Measurements from ENCODE around the gene CLK3. TPM values are rescaled to one million over a fixed set of nuclear protein-coding genes. Genes with fewer than 3 reads are reported as not detected.

Gene CLK3
- 31.4 and 41.5 TPM in 2 replicates for total RNA-seq (2016; rRNA removed; fragmentation: Illumina TruSeq; extraction: Trizol)
- 21.2 TPM in 2 replicates for total RNA-seq (2016; cell fraction: cytosol; rRNA removed; fragmentation: Illumina TruSeq; extraction: Trizol; ENCODE audit: low read depth)
- 29.0 and 39.7 TPM in 2 replicates for total RNA-seq (2016; cell fraction: insoluble cytoplasmic fraction; rRNA removed; fragmentation: Illumina TruSeq; extraction: Trizol)
- 19.8 and 21.9 TPM in 2 replicates for total RNA-seq (2016; cell fraction: membrane; rRNA removed; fragmentation: Illumina TruSeq; extraction: Trizol)
- total RNA-seq (2016; cell fraction: nucleus; rRNA removed; fragmentation: Illumina TruSeq; extraction: Trizol) = 49.0 and 49.2 TPM in 2 replicates
- polyA plus RNA-seq (2011; rRNA removed) = 82.0 and 89.1 TPM in 2 replicates
- 59.3 and 68.4 TPM in 2 replicates for polyA plus RNA-seq (2011; cell fraction: cytosol; rRNA removed)
- polyA plus RNA-seq (2011; cell fraction: nucleus; rRNA removed) = 264 and 302 TPM in 2 replicates
- 34.0 and 40.7 TPM in 2 replicates for polyA plus RNA-seq (2012)
- 8.0 and 8.4 TPM in 2 replicates for polyA plus RNA-seq (2016; cell fraction: cytosol; fragmentation: Illumina TruSeq; extraction: Trizol; ENCODE audit: low read depth)
- 33.8 and 35.7 TPM in 2 replicates for polyA plus RNA-seq (2016; cell fraction: insoluble cytoplasmic fraction; fragmentation: Illumina TruSeq; extraction: Trizol; ENCODE audit: low read depth)
- 11.6 and 14.5 TPM in 2 replicates for polyA plus RNA-seq (2016; cell fraction: membrane; fragmentation: Illumina TruSeq; extraction: Trizol; ENCODE audit: low read depth)
- polyA plus RNA-seq (2016; cell fraction: nucleus; fragmentation: Illumina TruSeq; extraction: Trizol; ENCODE audit: insufficient read depth, low read depth) = 101 and 109 TPM in 2 replicates
- 181 and 249 TPM in 2 replicates for polyA minus RNA-seq (2011; rRNA and poly(A)+ RNA removed; ENCODE audit: low replicate concordance)
- polyA minus RNA-seq (2011; cell fraction: cytosol; rRNA and poly(A)+ RNA removed) = 23.0 and 27.8 TPM in 2 replicates
- 142 and 155 TPM in 2 replicates for polyA minus RNA-seq (2011; cell fraction: nucleus; rRNA and poly(A)+ RNA removed)
- percentile 73 among the genes with signal in this experiment for Bru-seq, nascent RNA
- BruChase-seq, experiment 1, labeled RNA remaining after a 6-hour chase = percentile 82 among the genes with signal in this experiment
- BruChase-seq, experiment 2, labeled RNA remaining after a 2-hour chase = percentile 79 among the genes with signal in this experiment
- long read RNA-seq, experiment 1, transcript CLK3-202 (13 exons, 2,621 nt) = major isoform, 33 of 56 reads
- long read RNA-seq, experiment 1, partial matches to known transcripts = 11 of 56 reads
- long read RNA-seq, experiment 1, other reads (novel, unspliced or antisense) = 12 of 56 reads
- long read RNA-seq, experiment 2, transcript CLK3-202 (13 exons, 2,621 nt) = major isoform, 36 of 58 reads
- long read RNA-seq, experiment 2, partial matches to known transcripts = 12 of 58 reads
- long read RNA-seq, experiment 2, other reads (novel, unspliced or antisense) = 6 of 58 reads

- WGBS (ENCODE audit: low lambda C conversion rate) = 0% methylated on average over 14 of the region's 91 CpGs
- Histone ChIP-seq H3K27me3 (ENCODE audit: control insufficient read depth in 1 of 2, insufficient read depth in 2 of 2, low read length in 2 of 2) (peaks cover 0 to 20% of the 10 kb centered on the region in 2 experiments; a peak in 2 of 5 replicates), H4K20me1 (ENCODE audit: insufficient read depth, low read length) (peaks cover 43% of the 10 kb centered on the region), H3K4me1 (ENCODE audit: insufficient read depth, low read length) (peaks cover 39% of the 10 kb centered on the region), H3K36me3 (replicated peaks in 1 of 2; ENCODE audit: control insufficient read depth in 1 of 2, insufficient read depth in 2 of 2, low read length in 2 of 2) (peaks cover 7 to 17% of the 10 kb centered on the region in 2 experiments), H3K27ac (ENCODE audit: extremely low read length, insufficient read depth, low read length) (peak within 1 kb of the TSS; percentile 93), H2AFZ (ENCODE audit: low read length) (no peak within 1 kb of the TSS), H3K4me3 (replicated peaks in 1 of 3; ENCODE audit: insufficient read depth in 1 of 3, low read depth in 2 of 3, low read length in 3 of 3) (peak within 1 kb of the TSS; percentile 90 to 100 (median 94)), H3K9ac (ENCODE audit: insufficient read depth, low read depth, low read length) (peak within 1 kb of the TSS; percentile 99), H3K9me3 (ENCODE audit: low read length) (no peaks in the 10 kb centered on the region), H3K4me2 (ENCODE audit: low read depth, low read length) (peak within 1 kb of the TSS; percentile 85), H3K79me2 (ENCODE audit: insufficient read depth, low read length) (peaks cover 44% of the 10 kb centered on the region)
- DNase-seq (ENCODE audit: low spot score) (peak; percentile 85), ATAC-seq (peak; percentile 87), FAIRE-seq (no peak)
- BruUV-seq (replicated peaks) = TSS peak; percentile 68
- intact Hi-C loops (cut with micrococcal nuclease; ENCODE audit: unreplicated experiment) = loop anchor here (1.0 to 5.0 kb wide), 3 partner anchors 74 to 243 kb away; partner anchors contain the start of gene ARID3B
- CTCF ChIA-PET (ENCODE audit: low intra/inter-chr PET ratio, low total read pairs) = interaction anchor here (1.1 kb wide), 1 partner anchor 242 kb away, joined by 3 read pairs; no protein-coding TSS in a partner anchor
- POLR2A ChIA-PET = interaction anchor here (0.5 to 6.9 kb wide), 10 partner anchors 14 to 408 kb away, joined by 3 to 52 read pairs (median 4); partner anchors contain the start of genes ARID3B, PPCDC and UBL7
- in situ Hi-C loops (cut with HindIII; ENCODE audit: extremely low pct_ligation_motif_present, low pct_unique_long_range_greater_than_20kb) = no loop called here
- peak; percentile 48; the same call in 1 of the 2 replicates for TF ChIP-seq ZBTB38 (CRISPR knock-in tag; IDR thresholded peaks at IDR 0.05)
- TF ChIP-seq FOXA3 (CRISPR knock-in tag; IDR thresholded peaks at IDR 0.05) = peak; percentile 62; the same call in 1 of the 2 replicates
- 0 out of 2 replicates have a peak, but pooled peaks have one; percentile 82 for TF ChIP-seq KAT7 (CRISPR knock-in tag; IDR thresholded peaks at IDR 0.05; ENCODE audit: borderline replicate concordance)
- TF ChIP-seq SKI (IDR thresholded peaks at IDR 0.05; ENCODE audit: partially characterized antibody) = peak; percentile 81
- 0 out of 2 replicates have a peak, but pooled peaks have one; percentile 62 for TF ChIP-seq CSRNP2 (CRISPR knock-in tag; conservative IDR thresholded peaks at IDR 0.05; ENCODE audit: low read depth)
- peak; percentile 61; the same call in 1 of the 2 replicates for TF ChIP-seq FOXP4 (CRISPR knock-in tag; IDR thresholded peaks at IDR 0.05)
- TF ChIP-seq TFE3 (CRISPR knock-in tag; IDR thresholded peaks at IDR 0.05) = peak; percentile 53; the same call in 1 of the 2 replicates
- TF ChIP-seq FLYWCH1 (CRISPR knock-in tag; IDR thresholded peaks at IDR 0.05) = peak; percentile 66; the same call in 1 of the 2 replicates
- TF ChIP-seq ZNF317 (CRISPR knock-in tag; IDR thresholded peaks at IDR 0.05) = peak; percentile 62; the same call in 1 of the 2 replicates
- TF ChIP-seq ZNF572 (CRISPR knock-in tag; IDR thresholded peaks at IDR 0.05) = peak; percentile 10; the same call in 1 of the 2 replicates
These were observed at the start of gene CLK3 for GRCh38 chr15:74615508-74616365. Gene CLK3 (plus strand): TSS chr15:74615836. CDS start chr15:74619197, 3,361 bp downstream.
